A549 (cell line): ENCODE data around the gene RPE.

Experiments
- CBX8 ChIP-seq: fragments of 200-600 bp; sonication (generic); IDR thresholded peaks from 2 replicates; pipeline ENCODE4 v1.6.1; 2016
- HDAC2 ChIP-seq: fragments of 200-600 bp; sonication (generic); IDR thresholded peaks from 2 replicates; pipeline ENCODE4 v1.6.1; 2016
- MAX ChIP-seq: IDR thresholded peaks from 2 replicates; pipeline ENCODE4 v1.6.1; 2012
- POLR2A ChIP-seq: IDR thresholded peaks from 2 replicates; pipeline ENCODE4 v1.6.1; 2012; ENCODE audit warnings: mild to moderate bottlenecking, low read length
- RCOR1 ChIP-seq: fragments of 150-350 bp; IDR thresholded peaks from 2 replicates; pipeline ENCODE4 v1.6.1; 2014; ENCODE audit warnings: antibody characterized with exemption, low read length, low read depth
- TF ChIP-seq, protein P1 (sequence below): fragments of >200 bp; sonication (Bioruptor Twin); formaldehyde crosslinking; IDR thresholded peaks from 3 replicates; pipeline ENCODE4 v1.5.1; 2016

- TF ChIP-seq, protein P1, sequence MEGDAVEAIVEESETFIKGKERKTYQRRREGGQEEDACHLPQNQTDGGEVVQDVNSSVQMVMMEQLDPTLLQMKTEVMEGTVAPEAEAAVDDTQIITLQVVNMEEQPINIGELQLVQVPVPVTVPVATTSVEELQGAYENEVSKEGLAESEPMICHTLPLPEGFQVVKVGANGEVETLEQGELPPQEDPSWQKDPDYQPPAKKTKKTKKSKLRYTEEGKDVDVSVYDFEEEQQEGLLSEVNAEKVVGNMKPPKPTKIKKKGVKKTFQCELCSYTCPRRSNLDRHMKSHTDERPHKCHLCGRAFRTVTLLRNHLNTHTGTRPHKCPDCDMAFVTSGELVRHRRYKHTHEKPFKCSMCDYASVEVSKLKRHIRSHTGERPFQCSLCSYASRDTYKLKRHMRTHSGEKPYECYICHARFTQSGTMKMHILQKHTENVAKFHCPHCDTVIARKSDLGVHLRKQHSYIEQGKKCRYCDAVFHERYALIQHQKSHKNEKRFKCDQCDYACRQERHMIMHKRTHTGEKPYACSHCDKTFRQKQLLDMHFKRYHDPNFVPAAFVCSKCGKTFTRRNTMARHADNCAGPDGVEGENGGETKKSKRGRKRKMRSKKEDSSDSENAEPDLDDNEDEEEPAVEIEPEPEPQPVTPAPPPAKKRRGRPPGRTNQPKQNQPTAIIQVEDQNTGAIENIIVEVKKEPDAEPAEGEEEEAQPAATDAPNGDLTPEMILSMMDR = no peak
- TF ChIP-seq CBX8 = no peak
- TF ChIP-seq RCOR1 = no peak
- no peak for TF ChIP-seq POLR2A
- no peak for TF ChIP-seq MAX
- TF ChIP-seq HDAC2 = no peak
Observed at GRCh38 chr2:209974576-209974975, 27.9 kb upstream of the RPE start.
